Stimulated activated CD8-positive, alpha-beta memory T cell treated with anti-CD3 and anti-CD28 coated beads, Interleukin-15, amount 100 ng/mL, for 48 hours (primary cell): ENCODE data around the gene RBPJ.

Experiments
- DNase-seq, 2 donors: peaks; one replicate each; pipeline ENCODE4 v3.0.0-alpha.2; 2020; ENCODE audit warnings: low read depth in 2 of 2

The RBPJ gene

GRCh38 chr4:26420438-26420837 is 99.6 kb downstream of the RBPJ start:
- no peak for DNase-seq

GRCh38 chr4:26420913-26421312 is 100.1 kb downstream of the RBPJ start:
- no peak for DNase-seq

GRCh38 chr4:26424153-26424552 is 103.3 kb downstream of the RBPJ start:
- no peak for DNase-seq

- no peak for DNase-seq
Observed at GRCh38 chr4:26424838-26425237, 104.0 kb downstream of the RBPJ start.

- no peak for DNase-seq
Observed at GRCh38 chr4:26425953-26426352, 105.1 kb downstream of the RBPJ start.

- DNase-seq: no peak
Observed at GRCh38 chr4:26426892-26427291, 106.1 kb downstream of the RBPJ start.

- no peak for DNase-seq
Observed at GRCh38 chr4:26429910-26430309, 109.1 kb downstream of the RBPJ start.

- DNase-seq: no peak
Observed at GRCh38 chr4:26431461-26432180, 110.8 kb downstream of the RBPJ start.

GRCh38 chr4:26432419-26432818 is 111.6 kb downstream of the RBPJ start:
- no peak for DNase-seq

- DNase-seq: no peak
Observed at GRCh38 chr4:26433556-26433955, 112.7 kb downstream of the RBPJ start.

- no peak for DNase-seq
Observed at GRCh38 chr4:26434030-26434639, 113.3 kb downstream of the RBPJ start.

GRCh38 chr4:26441102-26441501 is 120.3 kb downstream of the RBPJ start:
- no peak for DNase-seq

- DNase-seq: no peak
Observed at GRCh38 chr4:26441771-26442170, 121.0 kb downstream of the RBPJ start.

- DNase-seq: no peak
Observed at GRCh38 chr4:26447378-26447777, 126.6 kb downstream of the RBPJ start.

- DNase-seq: no peak
Observed at GRCh38 chr4:26450418-26450817, 129.6 kb downstream of the RBPJ start.

- DNase-seq: no peak
Observed at GRCh38 chr4:26451597-26451996, 130.8 kb downstream of the RBPJ start.

GRCh38 chr4:26452565-26453531 is 132.0 kb downstream of the RBPJ start:
- no peak for DNase-seq

GRCh38 chr4:26454961-26455360 is 134.1 kb downstream of the RBPJ start:
- DNase-seq: no peak

GRCh38 chr4:26455571-26455970 is 134.8 kb downstream of the RBPJ start:
- no peak for DNase-seq

GRCh38 chr4:26457412-26457811 is 136.6 kb downstream of the RBPJ start:
- DNase-seq: no peak

GRCh38 chr4:26458157-26458561 is 137.3 kb downstream of the RBPJ start:
- no peak for DNase-seq

GRCh38 chr4:26459054-26459755 is 138.4 kb downstream of the RBPJ start:
- no peak for DNase-seq
